K562 (cell line): Measurements from ENCODE around the gene ATP6V1F. TPM values are rescaled to one million over a fixed set of nuclear protein-coding genes. Genes with fewer than 3 reads are reported as not detected.

Source experiments
- ARNT ChIP-seq, 2 experiments: fragments of 450-650 bp; IDR thresholded peaks; 2 replicates each; pipeline ENCODE4 v1.6.1; 2016; ENCODE audit warnings: mild to moderate bottlenecking in 1 of 2
- DACH1 ChIP-seq: fragments of 450-650 bp; IDR thresholded peaks from 2 replicates; pipeline ENCODE4 v1.6.1; 2018; ENCODE audit not compliant: partially characterized antibody
- E2F3 ChIP-seq: fragments of 250-450 bp; sonication (Bioruptor Pico); IDR thresholded peaks from 2 replicates; pipeline ENCODE4 v1.4.0; 2020; ENCODE audit warnings: mild to moderate bottlenecking
- GATA2 ChIP-seq: sonication (generic); formaldehyde crosslinking; IDR thresholded peaks from 2 replicates; pipeline ENCODE4 v1.4.0; 2020; ENCODE audit warnings: mild to moderate bottlenecking, missing genetic modification reagents
- GATAD2A ChIP-seq: fragments of 450-650 bp; IDR thresholded peaks from 2 replicates; pipeline ENCODE4 v1.6.1; 2017
- HDAC8 ChIP-seq: fragments of 450-650 bp; IDR thresholded peaks from 2 replicates; pipeline ENCODE4 v1.6.1; 2016; ENCODE audit warnings: mild to moderate bottlenecking, missing genetic modification characterization, moderate library complexity, missing compliant biosample characterization
- MXD1 ChIP-seq: fragments of 250-450 bp; sonication (Bioruptor Pico); IDR thresholded peaks from 2 replicates; pipeline ENCODE4 v1.8.0; 2021; ENCODE audit warnings: borderline replicate concordance, mild to moderate bottlenecking, moderate library complexity; ENCODE audit not compliant: poor library complexity, severe bottlenecking
- MYBL2 ChIP-seq, 2 experiments: fragments of 450-650 bp in 1 of 2; sonication (generic) in 1 of 2; formaldehyde crosslinking in 1 of 2; IDR thresholded peaks; 2 replicates each; pipeline versions ENCODE4 v1.6.1 to v1.8.1; 2017 to 2022; ENCODE audit warnings: borderline replicate concordance in 1 of 2, inconsistent platforms in 1 of 2, low read depth in 1 of 2, mild to moderate bottlenecking in 1 of 2, missing genetic modification reagents in 1 of 2, moderate library complexity in 1 of 2
- PHB ChIP-seq: fragments of 250-450 bp; sonication (Bioruptor Pico); IDR thresholded peaks from 2 replicates; pipeline ENCODE4 v1.5.0; 2021
- PRDM10 ChIP-seq: fragments of 450-650 bp; IDR thresholded peaks from 2 replicates; pipeline ENCODE4 v1.6.1; 2018; ENCODE audit not compliant: partially characterized antibody
- RNF2 ChIP-seq: sonication (generic); IDR thresholded peaks from 2 replicates; pipeline ENCODE4 v1.6.1; 2016
- SETDB1 ChIP-seq: IDR thresholded peaks from one replicate; pipeline ENCODE4 v1.6.1; 2012; ENCODE audit warnings: low read length, control low read depth, inconsistent platforms
- SIN3A ChIP-seq, 2 experiments: fragments of 150-350 bp in 1 of 2; IDR thresholded peaks; 2 replicates each; pipeline ENCODE4 v1.6.1; 2011 to 2016; ENCODE audit warnings: borderline replicate concordance in 2 of 2, low read depth in 2 of 2, low read length in 2 of 2, mild to moderate bottlenecking in 2 of 2, moderate library complexity in 2 of 2; ENCODE audit not compliant: control insufficient read depth in 1 of 2
- SIN3B ChIP-seq: fragments of 450-650 bp; IDR thresholded peaks from 2 replicates; pipeline ENCODE4 v1.6.1; 2017; ENCODE audit warnings: low read depth, mild to moderate bottlenecking, moderate library complexity
- SMAD3 ChIP-seq: fragments of 450-650 bp; formaldehyde crosslinking; conservative IDR thresholded peaks from 2 replicates; pipeline ENCODE4 v1.4.0; 2020; ENCODE audit warnings: mild to moderate bottlenecking
- SMARCA4 ChIP-seq: fragments of 450-650 bp; IDR thresholded peaks from 2 replicates; pipeline ENCODE4 v1.6.1; 2016
- SMARCE1 ChIP-seq: fragments of 450-650 bp; IDR thresholded peaks from 2 replicates; pipeline ENCODE4 v1.7.1; 2016; ENCODE audit warnings: mild to moderate bottlenecking
- SP1 ChIP-seq: sonication (generic); formaldehyde crosslinking; IDR thresholded peaks from 2 replicates; pipeline ENCODE4 v1.8.1; 2022; ENCODE audit warnings: mild to moderate bottlenecking, missing genetic modification reagents
- TEAD1 ChIP-seq, 2 experiments: fragments of 450-650 bp in 1 of 2; sonication (generic) in 1 of 2; formaldehyde crosslinking; IDR thresholded peaks; 2 replicates each; pipeline versions ENCODE4 v1.4.0 to v1.8.0; 2020 to 2022; ENCODE audit warnings: mild to moderate bottlenecking in 2 of 2, missing genetic modification reagents in 1 of 2
- THRB ChIP-seq: fragments of 450-650 bp; formaldehyde crosslinking; conservative IDR thresholded peaks from 2 replicates; pipeline ENCODE4 v1.4.0; 2022; ENCODE audit warnings: mild to moderate bottlenecking, missing genetic modification characterization
- TOE1 ChIP-seq, 2 experiments: fragments of 450-650 bp in 1 of 2; sonication (generic) in 1 of 2; formaldehyde crosslinking in 1 of 2; IDR thresholded peaks; 2 replicates each; pipeline versions ENCODE4 v1.7.1 to v1.8.0; 2016 to 2022; ENCODE audit warnings: borderline replicate concordance in 2 of 2, mild to moderate bottlenecking in 2 of 2, antibody characterized with exemption in 1 of 2, inconsistent platforms in 1 of 2, low read depth in 1 of 2, missing genetic modification reagents in 1 of 2, moderate library complexity in 1 of 2
- ZNF121 ChIP-seq: sonication (generic); formaldehyde crosslinking; conservative IDR thresholded peaks from 2 replicates; pipeline ENCODE4 v1.8.0; 2022; ENCODE audit warnings: missing genetic modification reagents
- ZNF507 ChIP-seq: conservative IDR thresholded peaks from 2 replicates; pipeline ENCODE4 v1.6.1; 2017; ENCODE audit warnings: missing genetic modification characterization, missing compliant biosample characterization
- ZNF77 ChIP-seq: fragments of 250-450 bp; sonication (Bioruptor Pico); IDR thresholded peaks from 2 replicates; pipeline ENCODE4 v1.5.0; 2020
- ZSCAN29 ChIP-seq: fragments of 450-650 bp; IDR thresholded peaks from 2 replicates; pipeline ENCODE4 v1.6.1; 2017
- polyA plus RNA-seq, 8 experiments: library from polyadenylated mRNA; depleted of rRNA in 4 of 8; stranded (reverse) in 5 of 8; unstranded in 3 of 8; fragments of >200 nt; fragmentation: Nextera tagmentation in 2 of 8; fragmentation: Illumina TruSeq in 1 of 8; extraction: Ambion mirVana in 2 of 8; extraction: Trizol in 1 of 8; gene quantifications; 2 replicates each; pipeline versions ENCODE4 v1.2.1 to v1.2.3, GENCODE V29; 2011 to 2014; ENCODE audit warnings: inconsistent platforms in 1 of 8, missing spikeins in 1 of 8
- total RNA-seq, 7 experiments: library from RNA; depleted of rRNA in 6 of 7; stranded (reverse); fragments of >200 nt in 6 of 7; fragmentation: Illumina TruSeq in 2 of 7; extraction: Trizol in 2 of 7; gene quantifications; 2 replicates each; pipeline versions ENCODE4 v1.2.1 to v1.2.3, GENCODE V29; 2011 to 2021; ENCODE audit warnings: low replicate concordance in 1 of 7

Gene ATP6V1F
- total and polyA plus RNA-seq, 9 of the 15 experiments (the other 6 are each of a cell fraction or from before 2014, with no cell fraction given): 206 to 1,123 (median 542) TPM

- TF ChIP-seq THRB (CRISPR knock-in tag) (no peak), E2F3 (CRISPR knock-in tag) (no peak), SP1 (CRISPR knock-in tag) (no peak), PRDM10 (peak; percentile 48), DACH1 (no peak), ARNT (IDR thresholded peaks at IDR 0.05) (no peak), HDAC8 (tag) (0 out of 2 replicates have a peak, but pooled peaks have one; percentile 14), SIN3A (IDR thresholded peaks at IDR 0.05; ENCODE audit: borderline replicate concordance in 2 of 2, control insufficient read depth in 1 of 2, low read depth in 2 of 2, low read length in 2 of 2) (0 out of 4 replicates have a peak, but pooled peaks of 1 of the 2 experiments have one; percentile 16), SIN3B (0 out of 2 replicates have a peak, but pooled peaks have one; percentile 27), ZNF507 (tag) (no peak), TEAD1 (CRISPR knock-in tag; IDR thresholded peaks at IDR 0.05) (no peak; a peak in 1 of 4 replicates), SMARCA4 (peak; percentile 49; the same call in 1 of the 2 replicates), SETDB1 (no peak), ZSCAN29 (no peak), MYBL2 (IDR thresholded peaks at IDR 0.05; ENCODE audit: low read depth) (no peak), MYBL2 (CRISPR knock-in tag; IDR thresholded peaks at IDR 0.05; ENCODE audit: borderline replicate concordance) (no peak), TOE1 (IDR thresholded peaks at IDR 0.05; ENCODE audit: borderline replicate concordance) (no peak), TOE1 (CRISPR knock-in tag; IDR thresholded peaks at IDR 0.05; ENCODE audit: borderline replicate concordance, low read depth) (no peak), SMARCE1 (0 out of 2 replicates have a peak, but pooled peaks have one; percentile 8), PHB (no peak), RNF2 (no peak), GATAD2A (peak; percentile 63; the same call in 1 of the 2 replicates), ZNF121 (CRISPR knock-in tag) (no peak), SMAD3 (CRISPR knock-in tag) (no peak), MXD1 (CRISPR knock-in tag) (no peak), GATA2 (CRISPR knock-in tag) (peak; percentile 80; the same call in 1 of the 2 replicates), ZNF77 (CRISPR knock-in tag) (no peak)
Observed at GRCh38 chr7:128863433-128863989, 855 bp downstream of the ATP6V1F start (continued).
